Stimulated activated CD4-positive, alpha-beta T cell treated with anti-CD3 and anti-CD28 coated beads, Interleukin-4, amount 100 ng/mL, for 1 hour (primary cell): ENCODE results near the gene PRKG1.
"Not testable (repeated sequence)": the region's sequence is repeated elsewhere in the genome, so short reads cannot be mapped to it uniquely, and the experiment has no call there.

Experiments
- DNase-seq: peaks from one replicate; pipeline ENCODE4 v3.0.0-alpha.2; 2020

Gene PRKG1

DNA sequence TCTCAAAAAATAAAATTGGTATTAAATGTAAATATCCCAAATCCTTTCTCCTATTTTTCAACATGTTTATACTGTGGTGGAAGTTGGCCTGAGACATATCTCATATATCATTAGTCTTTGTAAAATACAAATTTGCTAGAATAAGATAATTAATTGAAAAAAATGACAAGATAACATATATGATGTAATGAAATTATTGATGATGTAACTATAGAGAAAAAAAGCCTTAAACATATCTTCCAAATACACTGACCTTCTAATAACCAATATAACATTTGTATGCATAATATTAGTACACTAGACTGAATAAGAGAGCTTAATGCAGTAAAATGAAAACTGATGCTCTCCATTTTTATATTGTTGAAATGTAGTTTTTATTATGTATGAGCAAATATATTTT is 104.3 kb downstream of the PRKG1 start:
- no peak for DNase-seq

DNA sequence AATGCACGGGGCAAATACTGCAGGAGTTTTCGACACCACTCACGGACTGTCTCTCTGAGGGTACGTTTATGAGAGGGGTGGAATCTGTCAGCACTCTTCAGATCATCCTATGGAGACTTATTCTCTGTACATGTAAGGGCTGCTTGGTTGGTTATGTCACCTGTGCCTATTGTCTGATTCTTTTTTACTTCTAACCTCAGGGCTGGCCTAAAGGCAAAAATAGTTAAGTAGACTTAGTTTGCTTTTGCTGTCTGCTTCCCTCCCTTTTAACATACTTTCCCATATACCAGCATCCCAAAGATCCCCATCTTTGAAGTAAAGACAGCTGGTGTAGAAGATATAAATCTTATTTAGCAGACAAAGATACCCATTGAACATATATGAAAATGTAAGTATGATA is 105.9 kb downstream of the PRKG1 start:
- DNase-seq = no peak

DNA sequence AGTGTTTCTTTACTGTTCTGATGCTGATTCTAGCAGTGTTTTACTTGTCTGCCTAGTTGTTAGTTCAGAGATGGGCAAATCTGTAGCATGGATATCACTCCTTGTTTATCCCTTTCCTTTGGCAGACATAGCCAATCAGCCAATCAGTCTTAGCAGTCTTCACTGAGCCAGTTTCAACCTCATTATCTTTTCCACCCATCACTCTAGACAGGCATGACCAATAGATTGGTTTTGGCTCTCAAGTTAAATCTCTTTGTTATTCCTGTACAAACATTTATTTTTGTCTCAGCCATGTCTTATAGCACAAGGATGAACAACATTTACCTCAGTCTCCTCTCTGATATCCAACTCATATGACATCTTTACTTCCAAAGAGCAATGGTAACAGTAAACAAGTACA is 109.5 kb downstream of the PRKG1 start:
- DNase-seq = no peak

GRCh38 chr10:51186361-51186760 is 112.1 kb downstream of the PRKG1 start:
- DNase-seq = no peak

GRCh38 chr10:51188008-51188407 is 113.7 kb downstream of the PRKG1 start:
- no peak for DNase-seq

DNA sequence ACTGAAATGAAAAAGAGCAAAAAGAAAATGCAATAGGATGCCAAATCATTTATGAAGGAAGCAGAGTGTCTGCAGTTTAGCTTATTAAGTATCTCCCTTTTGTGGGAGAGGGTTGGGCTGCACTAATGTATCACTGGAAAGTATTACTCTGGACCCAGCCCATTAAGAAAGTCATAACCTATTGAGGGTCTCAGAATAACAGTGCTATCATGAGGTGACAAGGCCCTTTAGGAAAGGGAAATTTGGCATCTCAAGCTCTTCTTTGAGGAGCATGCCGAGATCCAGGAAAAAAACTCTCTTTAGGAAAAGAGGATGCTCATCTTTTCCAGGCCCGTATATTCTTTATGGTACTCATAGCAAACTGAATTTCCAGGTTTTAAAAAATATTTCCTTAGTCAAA is 114.6 kb downstream of the PRKG1 start:
- no peak for DNase-seq

- DNase-seq = no peak
Measured at GRCh38 chr10:51196508-51197175, 122.4 kb downstream of the PRKG1 start.

DNA sequence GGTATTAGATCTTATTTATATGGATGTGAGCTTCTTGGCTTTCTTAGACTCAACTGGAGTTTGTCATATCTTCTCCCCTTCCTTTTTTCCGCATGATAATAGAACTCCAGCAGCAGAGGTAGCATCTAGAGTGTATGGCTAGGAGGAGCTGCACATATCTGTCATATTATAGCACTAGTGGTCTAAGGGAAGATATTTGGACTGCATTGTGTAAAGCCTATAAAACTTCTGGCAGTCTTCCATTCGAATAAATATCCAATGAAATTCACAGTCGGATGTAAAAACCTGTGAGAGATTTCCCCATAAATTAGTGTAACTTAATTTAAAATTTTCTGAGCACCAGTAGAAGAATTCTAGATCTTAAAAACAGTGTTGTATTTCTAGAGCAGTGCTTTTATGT is 123.9 kb downstream of the PRKG1 start:
- DNase-seq = no peak

DNA sequence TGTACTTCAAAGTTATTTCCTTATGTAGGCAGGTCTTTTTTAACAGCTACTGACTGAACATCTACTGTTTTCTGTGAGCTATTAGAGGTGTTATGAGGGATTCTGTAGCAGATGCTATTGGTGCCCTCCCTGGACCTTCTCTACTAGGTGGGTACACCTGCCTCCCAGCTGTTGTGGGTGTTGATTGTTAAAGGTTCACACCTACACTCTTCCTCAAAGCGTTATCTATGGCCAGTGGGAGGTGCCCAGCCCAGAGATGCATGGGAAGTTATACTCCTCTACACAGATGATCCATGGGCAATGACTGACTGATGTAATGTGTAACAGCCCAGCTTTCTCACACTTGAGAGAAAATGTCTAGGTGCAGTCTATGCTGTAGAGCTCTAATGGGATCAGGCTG is 127.7 kb downstream of the PRKG1 start:
- no peak for DNase-seq

- DNase-seq = no peak
Measured at GRCh38 chr10:51203359-51203758, 129.1 kb downstream of the PRKG1 start.

DNA sequence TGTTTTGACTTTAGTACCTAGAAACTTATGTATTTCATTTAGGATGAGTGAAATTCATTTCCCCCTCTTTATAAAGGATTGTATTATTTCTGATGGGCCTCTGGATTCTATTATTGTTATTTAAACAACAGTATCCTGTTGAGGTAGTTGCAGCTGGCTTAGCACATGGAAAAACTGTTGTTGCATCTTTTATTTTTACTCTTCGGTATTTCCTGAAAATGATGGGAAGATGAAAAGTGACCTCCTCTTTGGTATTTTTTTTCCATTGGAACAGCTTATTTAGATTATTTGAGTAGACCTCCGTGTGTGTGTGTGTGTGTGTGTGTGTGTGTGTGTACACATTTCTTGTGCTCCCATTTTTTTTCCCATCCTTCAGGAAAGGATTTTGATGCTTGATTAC is 129.8 kb downstream of the PRKG1 start:
- no peak for DNase-seq

- no peak for DNase-seq
Measured at GRCh38 chr10:51204701-51205100, 130.4 kb downstream of the PRKG1 start.

GRCh38 chr10:51206500-51206899 is 132.2 kb downstream of the PRKG1 start:
- no peak for DNase-seq

DNA sequence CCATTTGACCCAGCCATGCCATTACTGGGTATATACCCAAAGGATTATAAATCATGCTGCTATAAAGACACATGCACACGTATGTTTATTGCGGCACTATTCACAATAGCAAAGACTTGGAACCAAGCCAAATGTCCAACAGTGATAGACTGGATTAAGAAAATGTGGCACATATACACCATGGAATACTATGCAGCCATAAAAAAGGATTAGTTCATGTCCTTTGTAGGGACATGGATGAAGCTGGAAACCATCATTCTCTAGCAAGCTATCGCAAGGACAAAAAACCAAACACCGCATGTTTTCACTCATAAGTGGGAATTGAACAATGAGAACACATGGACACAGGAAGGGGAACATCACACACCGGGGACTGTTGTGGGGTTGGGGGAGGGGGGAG is 138.7 kb downstream of the PRKG1 start:
- not testable (repeated sequence) for DNase-seq

DNA sequence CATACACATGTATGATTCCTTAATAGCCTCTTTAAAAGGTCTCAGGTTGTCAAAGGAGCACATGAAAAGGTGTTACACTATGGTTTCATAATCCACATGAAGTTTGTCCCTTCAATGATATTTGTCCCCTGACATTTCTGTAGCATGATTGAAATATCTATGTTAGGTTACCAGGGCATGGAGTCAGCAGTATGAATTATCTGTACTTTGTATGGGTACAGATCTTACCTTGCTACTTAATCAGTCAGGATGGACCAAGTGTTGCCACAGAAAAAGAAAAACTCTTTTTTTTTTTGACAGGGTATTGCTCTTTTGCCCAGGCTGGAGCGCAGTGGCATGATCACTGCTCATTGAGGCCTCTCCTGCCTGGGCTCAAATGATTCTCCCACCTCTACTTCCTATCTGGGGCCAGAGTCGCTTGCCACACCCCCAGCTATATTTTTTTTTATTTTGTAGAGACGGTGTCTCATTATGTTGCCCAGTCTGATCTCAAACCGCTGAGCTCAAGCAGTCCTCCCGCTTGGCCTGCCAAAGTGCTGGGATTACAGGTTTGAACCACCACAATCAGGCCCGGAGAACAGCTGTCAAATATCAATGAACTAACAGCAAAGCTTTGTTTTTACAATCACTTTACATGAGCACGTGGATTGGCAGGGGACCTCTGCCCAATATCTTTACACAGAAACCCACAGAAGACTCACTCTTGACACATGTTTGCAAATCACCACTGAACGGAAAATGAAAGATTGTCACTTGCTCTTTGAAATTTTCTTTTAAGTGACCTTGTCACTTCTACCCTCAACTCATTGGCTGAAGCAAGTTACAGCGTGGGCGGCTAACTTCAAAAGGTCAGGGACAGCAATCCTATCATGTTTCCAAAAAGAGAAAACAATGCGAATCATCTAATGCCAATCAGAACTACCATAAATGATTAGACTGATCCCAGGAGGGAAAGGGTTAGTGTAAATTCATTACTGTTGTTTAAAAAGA is 140.2 kb downstream of the PRKG1 start:
- DNase-seq = no peak

- DNase-seq = no peak
Measured at GRCh38 chr10:51215951-51216834, 141.9 kb downstream of the PRKG1 start.

- no peak for DNase-seq
Measured at GRCh38 chr10:51217505-51217904, 143.2 kb downstream of the PRKG1 start.

- DNase-seq = no peak
Measured at GRCh38 chr10:51224671-51225161, 150.4 kb downstream of the PRKG1 start.

- no peak for DNase-seq
Measured at GRCh38 chr10:51227897-51228713, 153.8 kb downstream of the PRKG1 start.

- DNase-seq = no peak
Measured at GRCh38 chr10:51228714-51229100, 154.4 kb downstream of the PRKG1 start.

GRCh38 chr10:51230887-51231585 is 156.7 kb downstream of the PRKG1 start:
- no peak for DNase-seq
